ENCODE data around the gene ALG12. TPM values are rescaled to one million over a fixed set of nuclear protein-coding genes. Genes with fewer than 3 reads are reported as not detected.

The ALG12 gene
- total RNA-seq, 1 experiment from 2014 or later, result 13.9 TPM

- no peak for DNase-seq (ENCODE audit: low spot score)
These were observed 28.5 kb upstream of the ALG12 start for GRCh38 chr22:49946612-49947295.

GRCh38 chr22:49945042-49945794 lies 27.0 kb upstream of the ALG12 start:
- DNase-seq (ENCODE audit: low spot score), result peak; percentile 28

DNA sequence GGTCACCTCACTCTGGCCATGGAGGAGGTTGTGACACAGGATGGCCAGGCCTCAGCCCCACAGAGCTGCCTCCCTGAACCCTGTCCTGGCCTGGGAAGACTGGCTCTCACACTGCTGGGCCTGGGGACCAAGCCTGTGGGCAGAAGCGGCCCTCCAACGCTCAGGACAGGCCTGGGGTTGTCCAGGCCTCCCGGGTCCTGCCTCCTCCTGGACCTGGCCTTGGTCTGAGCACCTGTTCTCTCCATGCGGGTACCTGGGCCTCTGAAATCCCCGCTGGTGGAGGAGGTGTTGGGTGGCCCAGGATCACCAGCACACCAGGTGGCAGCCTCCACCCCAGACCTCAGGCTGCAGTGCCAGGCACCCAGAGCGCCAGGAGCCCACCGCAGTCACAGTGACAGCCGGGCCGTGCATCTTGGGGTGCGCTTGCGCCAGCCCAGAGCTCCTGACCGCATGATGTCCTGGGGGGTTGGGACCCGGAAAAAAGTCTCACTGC lies 26.2 kb upstream of the ALG12 start:
- DNase-seq (ENCODE audit: low spot score), result no peak

GRCh38 chr22:49943771-49944398 lies 25.6 kb upstream of the ALG12 start:
- DNase-seq (ENCODE audit: low spot score), result no peak

DNA sequence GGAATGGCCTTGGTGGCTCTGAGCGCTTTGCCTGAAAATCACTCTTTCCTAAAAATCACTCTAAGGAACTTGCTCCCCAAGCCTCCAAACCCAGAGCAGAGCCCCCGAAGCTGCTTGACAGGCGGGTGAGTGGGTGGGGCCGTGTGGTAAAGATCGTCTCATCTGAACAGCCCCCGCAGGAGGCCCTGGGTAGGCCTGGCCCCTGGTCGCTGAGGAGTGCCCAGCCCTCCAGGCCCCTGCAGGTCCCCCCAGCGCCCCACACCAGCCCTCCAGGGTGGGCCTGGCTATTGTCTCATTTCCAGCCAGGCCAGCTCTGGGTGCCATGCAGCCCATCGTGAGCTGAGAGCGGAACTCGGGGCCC lies 25.1 kb upstream of the ALG12 start:
- no peak for DNase-seq (ENCODE audit: low spot score)

GRCh38 chr22:49942565-49943404 lies 24.5 kb upstream of the ALG12 start:
- DNase-seq (ENCODE audit: low spot score), result no peak

DNA sequence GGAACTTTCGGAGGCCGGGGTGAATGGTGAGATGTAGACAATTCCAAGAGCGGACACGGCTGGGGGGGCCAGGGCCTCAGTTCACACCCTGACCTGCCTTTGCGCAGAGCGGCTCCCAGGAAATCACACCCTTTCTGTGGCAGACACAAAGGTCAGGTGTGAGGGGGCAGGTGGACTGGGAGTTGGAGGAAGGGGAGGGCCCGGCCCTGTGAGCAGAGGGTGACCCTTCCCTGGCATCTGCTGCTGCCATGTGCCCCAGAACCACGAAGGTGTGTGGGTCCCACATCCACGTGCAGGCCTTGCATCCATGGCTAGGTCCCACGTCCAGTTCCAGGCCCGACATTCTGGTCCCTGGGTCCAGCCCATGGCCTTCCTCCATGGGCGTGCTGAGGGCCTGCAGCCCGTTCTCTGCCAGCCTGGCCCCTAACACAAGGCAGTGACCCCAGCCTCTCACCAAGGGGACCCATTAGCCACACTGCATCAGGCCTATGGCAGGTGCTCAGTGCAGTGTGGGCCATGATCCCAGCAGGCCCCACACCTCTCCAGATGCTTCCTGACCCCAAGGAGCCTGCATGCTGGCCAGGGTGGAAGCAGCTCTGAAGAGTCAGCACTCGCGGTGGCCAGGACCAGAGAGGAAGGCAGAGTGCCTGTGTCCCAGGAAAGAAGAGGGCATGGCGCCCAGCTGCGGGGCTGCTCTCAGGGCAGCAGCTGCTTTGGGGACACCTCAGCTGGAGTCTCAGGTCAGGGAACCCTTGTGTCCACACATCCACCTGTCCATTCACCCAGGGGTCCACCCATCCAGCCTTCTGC lies 23.5 kb upstream of the ALG12 start:
- no peak for DNase-seq (ENCODE audit: low spot score)

DNA sequence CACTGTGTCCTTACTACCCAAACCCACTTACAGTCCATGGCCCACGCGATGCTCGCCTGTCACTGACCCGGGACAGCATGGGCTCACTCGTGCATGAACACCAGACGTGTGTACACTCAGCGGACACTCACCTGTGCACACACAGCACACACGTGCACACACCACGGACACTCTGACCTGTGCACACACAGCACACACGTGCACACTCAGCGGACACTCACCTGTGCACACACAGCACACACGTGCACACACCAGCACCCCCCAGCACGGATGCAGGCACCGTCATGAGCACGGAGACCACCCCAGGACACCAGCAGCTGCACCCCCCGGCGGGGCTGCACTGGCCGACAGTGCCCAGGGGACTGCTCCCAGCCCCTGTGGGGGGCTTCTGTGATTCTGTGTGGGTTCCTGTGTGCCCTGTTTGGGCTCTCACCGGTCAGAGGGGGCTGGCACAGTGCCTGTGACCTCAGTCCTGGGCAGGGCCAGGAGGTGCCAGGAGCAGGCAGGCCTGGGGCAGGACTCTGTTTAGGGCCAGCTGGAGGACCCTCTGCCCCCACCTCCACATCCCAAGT lies 20.4 kb upstream of the ALG12 start:
- DNase-seq (ENCODE audit: low spot score), result no peak

DNA sequence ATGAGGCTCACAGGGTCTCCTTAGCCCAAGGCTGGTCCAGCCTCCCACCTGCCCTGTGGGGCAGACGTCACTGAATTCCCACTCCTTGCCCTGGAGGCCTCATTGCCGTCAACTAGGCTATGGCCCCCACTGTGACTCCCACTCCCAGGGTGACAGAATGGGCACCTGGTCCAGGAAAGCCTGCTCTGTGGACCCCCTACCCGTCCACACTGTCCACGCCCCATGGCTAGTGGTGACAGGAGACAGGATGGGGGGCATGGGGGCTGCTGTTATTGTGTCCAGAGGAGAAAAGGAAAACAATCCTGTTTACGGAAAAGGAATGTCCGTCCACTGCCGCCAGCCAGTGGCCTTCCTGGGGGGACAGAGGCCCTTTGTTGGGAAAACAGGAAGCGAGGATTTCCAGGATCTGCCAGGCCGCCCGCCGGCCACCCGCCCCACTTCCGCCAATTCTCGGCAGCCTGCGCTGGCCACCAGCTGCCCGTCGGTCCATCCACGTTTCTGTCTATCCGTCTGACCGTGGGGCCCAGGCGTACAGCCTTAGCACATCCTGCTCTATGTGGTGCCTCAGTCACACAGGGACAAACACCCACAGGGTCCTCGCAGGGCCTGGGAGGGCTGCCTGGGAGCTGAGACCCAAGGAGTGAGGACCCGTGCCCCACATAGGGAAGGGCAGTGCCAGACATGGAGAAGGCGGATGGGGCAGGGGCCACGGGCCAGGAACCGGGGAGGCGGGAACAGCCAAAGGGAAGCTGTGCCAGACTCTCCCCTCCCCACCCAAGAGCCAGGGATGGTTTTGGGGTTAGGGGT lies 19.7 kb upstream of the ALG12 start:
- no peak for DNase-seq (ENCODE audit: low spot score)

- DNase-seq (ENCODE audit: low spot score), result no peak
These were observed 18.9 kb upstream of the ALG12 start for GRCh38 chr22:49936973-49937757.

GRCh38 chr22:49936018-49936972 lies 18.1 kb upstream of the ALG12 start:
- DNase-seq (ENCODE audit: low spot score), result peak; percentile 89

DNA sequence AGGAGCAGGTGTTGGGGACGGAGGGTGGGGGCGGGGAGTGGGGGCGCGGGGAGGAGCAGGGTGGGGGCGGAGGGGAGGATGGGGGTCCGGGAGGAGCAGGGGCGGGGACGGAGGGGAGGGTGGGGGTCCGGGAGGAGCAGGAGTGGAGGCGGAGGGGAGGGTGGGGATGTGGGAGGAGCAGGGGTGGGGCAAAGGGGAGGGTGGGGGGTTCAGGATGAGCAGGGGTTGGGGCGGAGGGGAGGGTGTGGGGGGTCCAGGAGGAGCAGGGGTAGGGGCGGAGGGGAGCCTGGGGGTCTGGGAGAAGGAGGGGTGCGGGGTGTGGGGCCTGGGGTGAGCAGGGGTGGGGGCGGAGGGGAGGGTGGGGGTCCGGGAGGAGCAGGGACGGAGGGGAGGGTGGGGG lies 17.3 kb upstream of the ALG12 start:
- no peak for DNase-seq (ENCODE audit: low spot score)

GRCh38 chr22:49934891-49935557 lies 16.8 kb upstream of the ALG12 start:
- DNase-seq (ENCODE audit: low spot score), result peak; percentile 61

DNA sequence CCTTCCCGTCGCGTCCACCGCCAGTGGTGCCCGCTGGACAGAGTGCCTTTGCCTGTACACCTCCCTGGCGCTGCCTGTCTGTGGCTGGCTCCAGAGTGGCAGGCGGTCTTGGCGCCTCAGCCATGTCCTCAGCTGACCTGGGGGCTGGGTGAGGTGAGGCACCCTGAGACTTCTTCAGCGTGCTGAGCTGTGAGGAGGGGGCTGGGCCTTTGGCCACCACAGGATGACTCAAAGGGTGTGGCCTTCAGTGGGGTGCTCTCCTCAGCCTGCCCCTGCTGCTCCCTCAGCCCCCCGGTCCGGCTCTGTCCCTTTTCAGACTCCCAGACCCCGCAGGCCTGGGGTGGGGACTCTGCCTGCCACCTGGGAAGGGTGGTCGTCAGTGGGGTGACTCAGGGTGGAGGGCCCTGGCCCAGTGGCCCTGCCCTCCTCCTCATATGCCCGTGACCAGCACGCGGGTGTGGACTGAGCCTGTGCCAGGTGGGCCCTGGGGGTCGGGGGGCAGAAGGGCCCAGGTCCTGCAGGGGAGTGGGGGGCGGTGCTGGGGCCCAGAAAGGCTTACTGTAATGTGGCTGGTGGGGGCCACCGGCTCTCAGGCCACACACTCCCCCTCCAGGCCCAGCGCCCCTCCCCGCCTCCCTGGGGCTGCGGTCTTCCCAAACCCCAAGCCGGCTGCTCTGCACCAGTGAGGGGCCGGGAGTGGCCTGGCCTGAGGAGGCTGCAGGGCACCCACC lies 16.1 kb upstream of the ALG12 start:
- DNase-seq (ENCODE audit: low spot score), result peak; percentile 88

- DNase-seq (ENCODE audit: low spot score), result no peak
These were observed 15.3 kb upstream of the ALG12 start for GRCh38 chr22:49933236-49934159.

All from H4 (cell line).